ENCODE results near the gene TP53AIP1. TPM values are rescaled to one million over a fixed set of nuclear protein-coding genes. Genes with fewer than 3 reads are reported as not detected.

The TP53AIP1 gene
- total and polyA plus RNA-seq, 9 of the 15 experiments (the other 6 are each of a cell fraction or from before 2014, with no cell fraction given): not detected

DNA sequence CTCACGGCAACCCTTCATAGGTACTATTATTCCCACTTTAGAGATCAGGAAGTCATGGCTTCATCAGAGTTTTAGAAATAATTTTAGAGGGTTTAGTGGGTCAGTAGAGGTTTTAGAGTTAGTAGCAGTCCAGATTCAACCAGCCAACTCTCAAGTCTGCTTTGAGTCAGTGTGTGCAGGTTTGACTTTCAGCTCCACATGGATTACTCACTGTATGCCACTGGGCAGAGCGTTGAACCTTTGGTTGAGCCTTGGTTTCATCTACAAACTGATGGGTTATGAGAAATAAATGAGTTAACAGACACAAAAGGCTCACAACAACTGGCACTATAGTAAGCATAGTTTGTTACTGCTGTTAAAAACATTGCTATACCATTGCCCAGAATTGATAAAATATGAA, 19.0 kb upstream of the TP53AIP1 start (continued):
- TF ChIP-seq, protein P1, sequence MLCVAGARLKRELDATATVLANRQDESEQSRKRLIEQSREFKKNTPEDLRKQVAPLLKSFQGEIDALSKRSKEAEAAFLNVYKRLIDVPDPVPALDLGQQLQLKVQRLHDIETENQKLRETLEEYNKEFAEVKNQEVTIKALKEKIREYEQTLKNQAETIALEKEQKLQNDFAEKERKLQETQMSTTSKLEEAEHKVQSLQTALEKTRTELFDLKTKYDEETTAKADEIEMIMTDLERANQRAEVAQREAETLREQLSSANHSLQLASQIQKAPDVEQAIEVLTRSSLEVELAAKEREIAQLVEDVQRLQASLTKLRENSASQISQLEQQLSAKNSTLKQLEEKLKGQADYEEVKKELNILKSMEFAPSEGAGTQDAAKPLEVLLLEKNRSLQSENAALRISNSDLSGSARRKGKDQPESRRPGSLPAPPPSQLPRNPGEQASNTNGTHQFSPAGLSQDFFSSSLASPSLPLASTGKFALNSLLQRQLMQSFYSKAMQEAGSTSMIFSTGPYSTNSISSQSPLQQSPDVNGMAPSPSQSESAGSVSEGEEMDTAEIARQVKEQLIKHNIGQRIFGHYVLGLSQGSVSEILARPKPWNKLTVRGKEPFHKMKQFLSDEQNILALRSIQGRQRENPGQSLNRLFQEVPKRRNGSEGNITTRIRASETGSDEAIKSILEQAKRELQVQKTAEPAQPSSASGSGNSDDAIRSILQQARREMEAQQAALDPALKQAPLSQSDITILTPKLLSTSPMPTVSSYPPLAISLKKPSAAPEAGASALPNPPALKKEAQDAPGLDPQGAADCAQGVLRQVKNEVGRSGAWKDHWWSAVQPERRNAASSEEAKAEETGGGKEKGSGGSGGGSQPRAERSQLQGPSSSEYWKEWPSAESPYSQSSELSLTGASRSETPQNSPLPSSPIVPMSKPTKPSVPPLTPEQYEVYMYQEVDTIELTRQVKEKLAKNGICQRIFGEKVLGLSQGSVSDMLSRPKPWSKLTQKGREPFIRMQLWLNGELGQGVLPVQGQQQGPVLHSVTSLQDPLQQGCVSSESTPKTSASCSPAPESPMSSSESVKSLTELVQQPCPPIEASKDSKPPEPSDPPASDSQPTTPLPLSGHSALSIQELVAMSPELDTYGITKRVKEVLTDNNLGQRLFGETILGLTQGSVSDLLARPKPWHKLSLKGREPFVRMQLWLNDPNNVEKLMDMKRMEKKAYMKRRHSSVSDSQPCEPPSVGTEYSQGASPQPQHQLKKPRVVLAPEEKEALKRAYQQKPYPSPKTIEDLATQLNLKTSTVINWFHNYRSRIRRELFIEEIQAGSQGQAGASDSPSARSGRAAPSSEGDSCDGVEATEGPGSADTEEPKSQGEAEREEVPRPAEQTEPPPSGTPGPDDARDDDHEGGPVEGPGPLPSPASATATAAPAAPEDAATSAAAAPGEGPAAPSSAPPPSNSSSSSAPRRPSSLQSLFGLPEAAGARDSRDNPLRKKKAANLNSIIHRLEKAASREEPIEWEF (CRISPR knock-in tag; IDR thresholded peaks at IDR 0.05): no peak
- TF ChIP-seq, protein P2, sequence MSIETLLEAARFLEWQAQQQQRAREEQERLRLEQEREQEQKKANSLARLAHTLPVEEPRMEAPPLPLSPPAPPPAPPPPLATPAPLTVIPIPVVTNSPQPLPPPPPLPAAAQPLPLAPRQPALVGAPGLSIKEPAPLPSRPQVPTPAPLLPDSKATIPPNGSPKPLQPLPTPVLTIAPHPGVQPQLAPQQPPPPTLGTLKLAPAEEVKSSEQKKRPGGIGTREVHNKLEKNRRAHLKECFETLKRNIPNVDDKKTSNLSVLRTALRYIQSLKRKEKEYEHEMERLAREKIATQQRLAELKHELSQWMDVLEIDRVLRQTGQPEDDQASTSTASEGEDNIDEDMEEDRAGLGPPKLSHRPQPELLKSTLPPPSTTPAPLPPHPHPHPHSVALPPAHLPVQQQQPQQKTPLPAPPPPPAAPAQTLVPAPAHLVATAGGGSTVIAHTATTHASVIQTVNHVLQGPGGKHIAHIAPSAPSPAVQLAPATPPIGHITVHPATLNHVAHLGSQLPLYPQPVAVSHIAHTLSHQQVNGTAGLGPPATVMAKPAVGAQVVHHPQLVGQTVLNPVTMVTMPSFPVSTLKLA (conservative IDR thresholded peaks at IDR 0.05): no peak
- TF ChIP-seq NFYB (IDR thresholded peaks at IDR 0.05; ENCODE audit: extremely low read depth, insufficient read length) (no peak), TAF7 (tag; IDR thresholded peaks at IDR 0.05) (no peak), SLC30A9 (CRISPR knock-in tag; IDR thresholded peaks at IDR 0.05) (no peak), ZNF778 (CRISPR knock-in tag; IDR thresholded peaks at IDR 0.05) (no peak)

All from K562 (cell line).